Gastrocnemius medialis (tissue), 4 donors: ENCODE data around the gene KRT86. TPM values are rescaled to one million over a fixed set of nuclear protein-coding genes. Genes with fewer than 3 reads are reported as not detected.
A peak's percentile ranks its signal among the peaks of the same experiment; 100 is the strongest.

ENCODE experiments used
- ATAC-seq, 2 donors: fragments of 150-250 bp; one replicate each; pipeline ENCODE4 v1.9.1; 2016
- DNase-seq, 2 donors: peaks; one replicate each; pipeline ENCODE4 v3.0.0-alpha.2; 2019
- H3K27ac ChIP-seq, 4 donors: fragments of 200-600 bp; sonication (generic); 1 replicate in 1 of 4; 2 replicates in 3 of 4; pipeline ENCODE4 v1.5.1; 2016 to 2018; ENCODE audit warnings: mild to moderate bottlenecking in 2 of 4, moderate library complexity in 1 of 4
- H3K27me3 ChIP-seq, 3 donors: fragments of 200-600 bp; sonication (generic) in 2 of 3; 1 replicate in 1 of 3; 2 replicates in 2 of 3; pipeline versions ENCODE4 v1.5.1 to v1.6.0; 2016 to 2019; ENCODE audit warnings: mild to moderate bottlenecking in 1 of 3, moderate library complexity in 1 of 3
- H3K36me3 ChIP-seq, 2 donors: fragments of 200-600 bp; sonication (generic) in 1 of 2; one replicate each; pipeline ENCODE4 v1.5.1; 2017 to 2018
- H3K4me1 ChIP-seq, 2 donors: fragments of 200-600 bp; sonication (generic) in 1 of 2; one replicate each; pipeline ENCODE4 v1.5.1; 2016 to 2017; ENCODE audit warnings: mild to moderate bottlenecking in 2 of 2
- H3K4me3 ChIP-seq, 4 donors: fragments of 200-600 bp; sonication (generic) in 3 of 4; 1 replicate in 1 of 4; 2 replicates in 3 of 4; pipeline ENCODE4 v1.5.1; 2016 to 2019; ENCODE audit warnings: mild to moderate bottlenecking in 2 of 4
- H3K9me3 ChIP-seq, 3 donors: fragments of 200-600 bp; sonication (generic) in 2 of 3; 1 replicate in 1 of 3; 2 replicates in 2 of 3; pipeline ENCODE4 v1.5.1; 2016 to 2019
- POLR2A ChIP-seq, 2 donors: fragments of 450-650 bp; IDR thresholded peaks; one replicate each; pipeline ENCODE4 v1.6.1; 2017; ENCODE audit warnings: antibody characterized with exemption in 2 of 2, mild to moderate bottlenecking in 2 of 2, moderate library complexity in 2 of 2
- in situ Hi-C, 4 donors: fragments of 200-750 bp; cut with MboI; loops; one replicate each; pipeline versions ENCODE4 v1.15.0 to v1.8.0; 2017; ENCODE audit warnings: low sequenced_read_pairs in 4 of 4
- intact Hi-C: fragments of 100-400 bp; cut with DNase I; formaldehyde crosslinking; loops from one replicate; pipeline ENCODE4 v1.15.1; 2023; ENCODE audit warnings: low total_unique reads
- total RNA-seq, 4 donors: library from RNA; depleted of rRNA; stranded (reverse); fragments of >200 nt; gene quantifications; one replicate each; pipeline versions ENCODE4 v1.1.0 to v1.2.3, GENCODE V29; 2016
- TF ChIP-seq, protein P1 (sequence below), 5 experiments: fragments of 450-650 bp in 3 of 5; fragments of 200-600 bp in 2 of 5; sonication (generic) in 2 of 5; IDR thresholded peaks in 4 of 5; conservative IDR thresholded peaks in 1 of 5; 1 replicate in 4 of 5; 2 replicates in 1 of 5; pipeline ENCODE4 v1.5.1; 2016 to 2019; ENCODE audit warnings: antibody characterized with exemption in 5 of 5, mild to moderate bottlenecking in 3 of 5, moderate library complexity in 3 of 5

KRT86 gene
- total RNA-seq, 4 donors from 2014 or later, result 0.24 TPM; not detected in 3

DNA sequence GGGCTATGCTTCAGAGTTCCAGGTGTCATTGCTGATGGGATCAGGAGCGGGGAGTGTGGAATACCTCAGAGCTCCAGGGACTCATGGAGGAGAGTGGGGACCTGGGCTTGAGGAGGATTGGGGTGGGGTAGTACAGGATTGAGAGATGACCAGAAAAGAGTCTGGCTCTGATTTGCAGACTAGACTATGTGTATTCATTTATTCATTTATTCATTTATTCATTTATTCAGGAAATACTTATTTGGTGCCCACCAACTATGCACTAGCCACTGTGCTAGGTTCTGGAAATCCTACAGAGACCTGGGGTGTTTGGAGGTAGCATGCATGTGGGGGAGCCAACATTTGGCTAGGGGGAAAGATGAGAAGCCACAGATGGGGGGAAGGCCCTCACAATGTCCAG is 47.6 kb downstream of the KRT86 start:
- Histone ChIP-seq H3K4me1 (no peaks in the 10 kb centered on the region), H3K27me3 (peaks cover 0 to 22% (median 11%) of the 10 kb centered on the region in 3 donors)
- intact Hi-C loops, result no loop called here

GRCh38 chr12:52323001-52323400 is 48.6 kb downstream of the KRT86 start:
- TF ChIP-seq, protein P1, sequence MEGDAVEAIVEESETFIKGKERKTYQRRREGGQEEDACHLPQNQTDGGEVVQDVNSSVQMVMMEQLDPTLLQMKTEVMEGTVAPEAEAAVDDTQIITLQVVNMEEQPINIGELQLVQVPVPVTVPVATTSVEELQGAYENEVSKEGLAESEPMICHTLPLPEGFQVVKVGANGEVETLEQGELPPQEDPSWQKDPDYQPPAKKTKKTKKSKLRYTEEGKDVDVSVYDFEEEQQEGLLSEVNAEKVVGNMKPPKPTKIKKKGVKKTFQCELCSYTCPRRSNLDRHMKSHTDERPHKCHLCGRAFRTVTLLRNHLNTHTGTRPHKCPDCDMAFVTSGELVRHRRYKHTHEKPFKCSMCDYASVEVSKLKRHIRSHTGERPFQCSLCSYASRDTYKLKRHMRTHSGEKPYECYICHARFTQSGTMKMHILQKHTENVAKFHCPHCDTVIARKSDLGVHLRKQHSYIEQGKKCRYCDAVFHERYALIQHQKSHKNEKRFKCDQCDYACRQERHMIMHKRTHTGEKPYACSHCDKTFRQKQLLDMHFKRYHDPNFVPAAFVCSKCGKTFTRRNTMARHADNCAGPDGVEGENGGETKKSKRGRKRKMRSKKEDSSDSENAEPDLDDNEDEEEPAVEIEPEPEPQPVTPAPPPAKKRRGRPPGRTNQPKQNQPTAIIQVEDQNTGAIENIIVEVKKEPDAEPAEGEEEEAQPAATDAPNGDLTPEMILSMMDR (IDR thresholded peaks at IDR 0.05 in 4 of 5, conservative IDR thresholded peaks at IDR 0.05 in 1 of 5), result no peak
- TF ChIP-seq POLR2A (IDR thresholded peaks at IDR 0.05), result no peak
- H3K4me3 ChIP-seq, result no peak overlapping the region
- peaks cover 0 to 22% (median 11%) of the 10 kb centered on the region in 3 donors for H3K27me3 ChIP-seq
- no peaks in the 10 kb centered on the region for H3K4me1 ChIP-seq
- no peaks in the 10 kb centered on the region for H3K36me3 ChIP-seq
- in situ Hi-C loops (no loop called here), intact Hi-C loops (no loop called here)
- DNase-seq (peak in 1 of 2 donors; percentile 4), ATAC-seq (no peak)
- no peak overlapping the region for H3K27ac ChIP-seq
- no peaks in the 10 kb centered on the region for H3K9me3 ChIP-seq

More for the DNA sequence above, 47.6 kb downstream of the KRT86 start:
- in situ Hi-C loops, result no loop called here
- no peak overlapping the region for H3K27ac ChIP-seq
- no peak for ATAC-seq
- H3K9me3 ChIP-seq, result no peaks in the 10 kb centered on the region
- H3K36me3 ChIP-seq, result no peaks in the 10 kb centered on the region
- no peak overlapping the region for H3K4me3 ChIP-seq
- peak in 1 of 2 donors; percentile 0 for DNase-seq
- TF ChIP-seq, protein P1 (IDR thresholded peaks at IDR 0.05 in 4 of 5, conservative IDR thresholded peaks at IDR 0.05 in 1 of 5), result no peak
- TF ChIP-seq POLR2A (IDR thresholded peaks at IDR 0.05), result no peak

GRCh38 chr12:52323416-52324152 is 49.1 kb downstream of the KRT86 start:
- no peaks in the 10 kb centered on the region for H3K36me3 ChIP-seq
- peaks cover 0 to 22% (median 11%) of the 10 kb centered on the region in 3 donors for H3K27me3 ChIP-seq
- intact Hi-C loops, result no loop called here
- no peak overlapping the region for H3K27ac ChIP-seq
- TF ChIP-seq, protein P1 (IDR thresholded peaks at IDR 0.05 in 4 of 5, conservative IDR thresholded peaks at IDR 0.05 in 1 of 5), result no peak
- no peak for TF ChIP-seq POLR2A (IDR thresholded peaks at IDR 0.05)
- DNase-seq (no peak), ATAC-seq (no peak)
- in situ Hi-C loops, result no loop called here
- no peaks in the 10 kb centered on the region for H3K4me1 ChIP-seq
- no peak overlapping the region for H3K4me3 ChIP-seq
- no peaks in the 10 kb centered on the region for H3K9me3 ChIP-seq

DNA sequence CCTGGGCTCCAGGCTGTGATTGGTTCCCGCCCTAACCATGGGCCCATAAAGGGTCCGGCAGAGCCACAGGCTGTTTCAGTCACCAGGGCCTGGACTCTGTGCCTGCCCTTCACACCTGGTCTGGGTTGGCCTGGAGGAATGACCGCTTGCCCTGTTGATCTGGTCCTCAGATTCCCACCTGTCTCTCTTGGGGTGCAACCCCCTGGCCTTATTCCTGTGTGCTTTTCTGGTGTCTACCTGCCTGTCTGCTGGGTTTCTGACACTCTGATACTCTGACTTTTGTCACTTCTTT is 49.7 kb downstream of the KRT86 start:
- intact Hi-C loops (no loop called here), in situ Hi-C loops (no loop called here)
- Histone ChIP-seq H3K4me1 (no peaks in the 10 kb centered on the region), H3K9me3 (no peaks in the 10 kb centered on the region), H3K36me3 (no peaks in the 10 kb centered on the region), H3K27me3 (peaks cover 0 to 22% (median 11%) of the 10 kb centered on the region in 3 donors), H3K27ac (no peak overlapping the region), H3K4me3 (no peak overlapping the region)
- ATAC-seq (no peak), DNase-seq (no peak)
- TF ChIP-seq, protein P1 (IDR thresholded peaks at IDR 0.05 in 4 of 5, conservative IDR thresholded peaks at IDR 0.05 in 1 of 5), result no peak
- TF ChIP-seq POLR2A (IDR thresholded peaks at IDR 0.05), result no peak
